ENCODE data around the gene TM2D3.

DNA sequence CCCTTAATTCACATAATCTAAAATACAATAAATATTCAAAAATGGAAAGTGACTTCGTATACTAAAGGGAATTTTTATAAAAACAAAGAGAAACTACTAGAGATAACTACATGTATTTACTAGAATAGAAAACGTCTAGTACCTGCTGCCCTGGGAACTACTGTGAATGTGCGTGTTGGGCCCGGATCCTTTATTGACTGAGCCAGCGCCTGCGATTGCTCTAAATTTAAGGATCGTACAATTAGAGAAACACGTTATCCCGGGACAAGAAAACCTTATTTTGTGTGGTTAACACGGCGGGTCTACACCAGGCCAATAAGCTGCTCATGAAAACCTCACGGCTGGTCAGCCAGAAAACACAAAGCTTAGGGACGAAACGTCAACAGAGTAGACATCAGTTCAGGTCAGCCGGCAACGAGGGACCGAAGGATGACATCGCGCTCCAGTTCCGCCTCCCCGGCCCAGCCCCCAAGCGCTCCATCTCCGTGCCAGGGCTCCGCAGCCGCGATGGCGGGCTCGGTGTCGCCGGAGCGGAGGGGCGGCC, 555 bp downstream of the TM2D3 start:
- TF ChIP-seq, protein P1, sequence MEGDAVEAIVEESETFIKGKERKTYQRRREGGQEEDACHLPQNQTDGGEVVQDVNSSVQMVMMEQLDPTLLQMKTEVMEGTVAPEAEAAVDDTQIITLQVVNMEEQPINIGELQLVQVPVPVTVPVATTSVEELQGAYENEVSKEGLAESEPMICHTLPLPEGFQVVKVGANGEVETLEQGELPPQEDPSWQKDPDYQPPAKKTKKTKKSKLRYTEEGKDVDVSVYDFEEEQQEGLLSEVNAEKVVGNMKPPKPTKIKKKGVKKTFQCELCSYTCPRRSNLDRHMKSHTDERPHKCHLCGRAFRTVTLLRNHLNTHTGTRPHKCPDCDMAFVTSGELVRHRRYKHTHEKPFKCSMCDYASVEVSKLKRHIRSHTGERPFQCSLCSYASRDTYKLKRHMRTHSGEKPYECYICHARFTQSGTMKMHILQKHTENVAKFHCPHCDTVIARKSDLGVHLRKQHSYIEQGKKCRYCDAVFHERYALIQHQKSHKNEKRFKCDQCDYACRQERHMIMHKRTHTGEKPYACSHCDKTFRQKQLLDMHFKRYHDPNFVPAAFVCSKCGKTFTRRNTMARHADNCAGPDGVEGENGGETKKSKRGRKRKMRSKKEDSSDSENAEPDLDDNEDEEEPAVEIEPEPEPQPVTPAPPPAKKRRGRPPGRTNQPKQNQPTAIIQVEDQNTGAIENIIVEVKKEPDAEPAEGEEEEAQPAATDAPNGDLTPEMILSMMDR (IDR thresholded peaks at IDR 0.05), result no peak
- no peak for TF ChIP-seq POLR2A (IDR thresholded peaks at IDR 0.05)
